ENCODE measurements around the gene GJD3.

Gene GJD3

DNA sequence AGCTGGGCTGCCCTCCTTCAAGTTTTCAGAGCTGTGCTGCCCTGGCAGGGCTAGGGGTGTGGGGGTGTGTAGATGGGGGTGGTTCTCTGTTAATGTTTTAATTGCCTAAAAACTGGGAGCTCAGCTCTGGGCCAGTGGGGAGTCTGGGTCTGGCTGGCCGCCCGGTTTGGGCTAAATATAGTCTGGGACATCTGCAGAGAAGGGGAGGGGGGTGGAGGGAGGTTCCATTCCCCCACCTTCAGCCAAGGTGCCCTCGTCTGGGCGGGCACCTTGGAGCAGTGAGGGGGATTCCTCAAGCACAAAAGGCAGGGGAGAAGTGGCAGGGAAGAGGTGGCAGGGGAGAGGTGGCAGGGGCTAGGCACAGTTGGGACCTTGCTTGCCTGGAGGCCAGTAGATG lies 42.6 kb downstream of the GJD3 start:
- H3K27me3 ChIP-seq (ENCODE audit: control insufficient read depth in 2 of 2, insufficient read depth in 2 of 2, low read length in 2 of 2) = no peaks in the 10 kb centered on the region
- no peaks in the 10 kb centered on the region for H3K9me3 ChIP-seq (ENCODE audit: control insufficient read depth in 2 of 2, low read length in 2 of 2)
- H3K36me3 ChIP-seq (ENCODE audit: control insufficient read depth in 2 of 2, insufficient read depth in 2 of 2, low read length in 2 of 2) = no peaks in the 10 kb centered on the region
- peak overlapping the region; percentile 51 to 76 for H3K4me3 ChIP-seq (ENCODE audit: low read length in 2 of 2)
- H3K27ac ChIP-seq (ENCODE audit: low read depth in 2 of 2, low read length in 2 of 2) = peak overlapping the region; percentile 71 to 84
- peaks cover 69 to 84% of the 10 kb centered on the region in 2 donors for H3K4me1 ChIP-seq (ENCODE audit: control insufficient read depth in 2 of 2, insufficient read depth in 2 of 2, low read length in 2 of 2)
- peak overlapping the region; percentile 25 to 76 for H3K9ac ChIP-seq (ENCODE audit: low read depth in 1 of 2, low read length in 2 of 2)

DNA sequence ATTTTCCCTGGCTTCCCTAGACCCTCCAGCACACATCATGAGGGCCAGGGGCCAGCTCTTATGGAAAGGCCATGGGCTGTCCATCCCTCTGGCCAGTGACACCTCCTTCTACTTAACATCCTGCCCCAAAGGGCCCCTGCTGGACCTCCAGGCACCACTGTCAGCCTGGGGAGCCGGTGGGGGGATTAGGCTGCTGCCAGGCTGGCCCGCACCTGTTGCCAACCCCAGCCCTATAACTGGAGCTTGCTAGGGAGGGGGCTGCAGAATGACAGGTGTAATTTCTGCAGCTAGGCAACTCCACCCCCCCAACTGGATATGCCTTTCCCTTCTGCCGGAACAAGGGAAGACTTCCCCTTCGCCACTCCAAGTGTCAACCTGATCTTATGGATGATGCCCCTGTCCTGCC lies 43.0 kb downstream of the GJD3 start:
- peak overlapping the region; percentile 25 to 47 for H3K9ac ChIP-seq (ENCODE audit: low read depth in 1 of 2, low read length in 2 of 2)
- no peaks in the 10 kb centered on the region for H3K9me3 ChIP-seq (ENCODE audit: control insufficient read depth in 2 of 2, low read length in 2 of 2)
- peaks cover 70 to 83% of the 10 kb centered on the region in 2 donors for H3K4me1 ChIP-seq (ENCODE audit: control insufficient read depth in 2 of 2, insufficient read depth in 2 of 2, low read length in 2 of 2)
- H3K27ac ChIP-seq (ENCODE audit: low read depth in 2 of 2, low read length in 2 of 2) = peak overlapping the region; percentile 71 to 84
- H3K27me3 ChIP-seq (ENCODE audit: control insufficient read depth in 2 of 2, insufficient read depth in 2 of 2, low read length in 2 of 2) = no peaks in the 10 kb centered on the region
- H3K36me3 ChIP-seq (ENCODE audit: control insufficient read depth in 2 of 2, insufficient read depth in 2 of 2, low read length in 2 of 2) = no peaks in the 10 kb centered on the region
- peak overlapping the region; percentile 51 to 76 for H3K4me3 ChIP-seq (ENCODE audit: low read length in 2 of 2)

DNA sequence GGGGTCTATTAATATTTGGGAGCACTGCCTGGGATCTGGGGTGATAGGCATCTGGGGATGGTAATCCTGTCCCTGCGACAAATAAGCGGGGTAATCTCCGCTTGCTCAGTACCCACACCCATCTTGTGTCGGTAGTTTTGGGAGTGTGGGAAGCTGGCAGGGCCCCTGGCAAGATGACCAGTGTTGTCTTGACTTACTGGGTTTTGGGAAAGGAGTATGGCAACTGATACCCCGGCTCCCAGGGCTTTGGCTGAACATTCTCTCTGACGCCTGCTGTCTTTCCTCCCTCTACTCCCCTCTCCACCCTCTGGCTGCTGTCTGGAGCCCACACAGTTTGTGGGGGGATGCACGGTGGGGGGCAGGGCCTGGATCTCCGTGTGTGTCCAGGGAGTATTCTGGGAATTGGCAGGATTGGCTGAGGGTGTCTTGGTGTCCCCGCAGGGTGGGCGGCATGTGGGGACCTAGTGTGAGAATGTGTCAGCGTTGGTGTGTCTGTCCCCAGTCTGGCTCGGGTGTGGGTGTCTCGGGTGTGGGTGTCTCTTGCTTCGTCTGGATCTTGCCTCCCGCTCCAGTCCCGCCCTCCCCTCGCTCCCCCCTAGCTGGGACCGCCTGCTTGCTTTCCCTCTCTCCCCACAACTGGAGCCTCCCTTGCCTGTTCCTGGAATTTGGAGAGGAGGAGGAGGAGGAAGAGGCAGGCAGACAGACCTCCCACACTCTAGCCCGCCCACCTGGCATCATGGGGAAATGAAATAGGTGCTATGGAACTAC lies 43.6 kb downstream of the GJD3 start:
- Histone ChIP-seq H3K4me3 (ENCODE audit: low read length in 2 of 2) (peak overlapping the region; percentile 44 to 76), H3K9ac (ENCODE audit: low read depth in 1 of 2, low read length in 2 of 2) (peak overlapping the region; percentile 38 to 52)

DNA sequence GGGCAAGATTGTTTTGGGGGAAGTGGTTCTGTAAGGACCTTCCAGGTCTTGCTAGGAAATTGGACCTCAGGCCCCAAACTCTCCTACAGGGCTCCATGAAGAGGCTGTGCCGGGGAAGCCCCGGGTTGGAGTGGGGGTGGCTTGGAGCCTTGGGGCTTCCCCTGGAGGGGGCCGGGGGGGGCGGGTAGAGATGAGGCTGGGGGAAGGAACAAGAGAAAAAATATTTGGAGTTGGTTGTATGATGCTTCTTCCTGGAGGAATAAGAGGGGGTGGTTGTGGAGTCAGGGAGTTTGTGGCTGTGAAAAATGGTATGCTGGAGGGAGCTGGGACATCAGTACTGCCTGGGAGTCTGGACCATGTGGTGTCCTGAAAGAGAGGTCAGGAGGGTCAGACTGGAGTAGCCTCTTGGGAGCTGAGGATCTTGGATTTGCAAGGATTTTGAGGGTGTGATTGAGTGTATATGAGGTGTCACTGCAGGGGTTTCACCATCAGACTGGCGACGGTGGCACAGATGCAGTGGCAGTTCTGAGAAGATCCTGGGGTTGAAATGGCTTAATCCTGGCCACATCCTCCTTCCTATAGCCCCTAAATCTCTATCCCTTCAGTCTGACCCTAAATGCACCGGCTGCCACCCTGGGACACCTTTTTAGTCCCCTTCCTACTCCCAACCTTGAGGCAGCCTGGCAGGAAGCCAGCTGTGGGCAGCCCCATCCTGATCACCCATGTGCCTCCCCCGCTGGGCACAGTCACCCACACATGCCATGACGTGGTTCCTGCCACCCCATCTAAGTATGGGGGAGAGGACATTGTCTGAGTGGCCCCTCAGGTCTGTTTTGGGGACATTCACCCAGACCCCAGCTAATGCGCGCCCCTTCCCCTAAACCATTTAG lies 44.6 kb downstream of the GJD3 start:
- Histone ChIP-seq H3K4me3 (ENCODE audit: low read length in 2 of 2) (peak overlapping the region; percentile 80 to 84), H3K27ac (ENCODE audit: low read depth in 2 of 2, low read length in 2 of 2) (peak overlapping the region; percentile 71 to 84), H3K9ac (ENCODE audit: low read depth in 1 of 2, low read length in 2 of 2) (peak overlapping the region; percentile 38 to 52), H3K27me3 (ENCODE audit: control insufficient read depth in 2 of 2, insufficient read depth in 2 of 2, low read length in 2 of 2) (no peaks in the 10 kb centered on the region), H3K9me3 (ENCODE audit: control insufficient read depth in 2 of 2, low read length in 2 of 2) (no peaks in the 10 kb centered on the region), H3K36me3 (ENCODE audit: control insufficient read depth in 2 of 2, insufficient read depth in 2 of 2, low read length in 2 of 2) (no peaks in the 10 kb centered on the region), H3K4me1 (ENCODE audit: control insufficient read depth in 2 of 2, insufficient read depth in 2 of 2, low read length in 2 of 2) (peaks cover 66 to 81% of the 10 kb centered on the region in 2 donors)

More for the DNA sequence above, 43.6 kb downstream of the GJD3 start:
- Histone ChIP-seq H3K27me3 (ENCODE audit: control insufficient read depth in 2 of 2, insufficient read depth in 2 of 2, low read length in 2 of 2) (no peaks in the 10 kb centered on the region), H3K4me1 (ENCODE audit: control insufficient read depth in 2 of 2, insufficient read depth in 2 of 2, low read length in 2 of 2) (peaks cover 69 to 83% of the 10 kb centered on the region in 2 donors), H3K36me3 (ENCODE audit: control insufficient read depth in 2 of 2, insufficient read depth in 2 of 2, low read length in 2 of 2) (no peaks in the 10 kb centered on the region), H3K27ac (ENCODE audit: low read depth in 2 of 2, low read length in 2 of 2) (peak overlapping the region; percentile 71 to 84), H3K9me3 (ENCODE audit: control insufficient read depth in 2 of 2, low read length in 2 of 2) (no peaks in the 10 kb centered on the region)

DNA sequence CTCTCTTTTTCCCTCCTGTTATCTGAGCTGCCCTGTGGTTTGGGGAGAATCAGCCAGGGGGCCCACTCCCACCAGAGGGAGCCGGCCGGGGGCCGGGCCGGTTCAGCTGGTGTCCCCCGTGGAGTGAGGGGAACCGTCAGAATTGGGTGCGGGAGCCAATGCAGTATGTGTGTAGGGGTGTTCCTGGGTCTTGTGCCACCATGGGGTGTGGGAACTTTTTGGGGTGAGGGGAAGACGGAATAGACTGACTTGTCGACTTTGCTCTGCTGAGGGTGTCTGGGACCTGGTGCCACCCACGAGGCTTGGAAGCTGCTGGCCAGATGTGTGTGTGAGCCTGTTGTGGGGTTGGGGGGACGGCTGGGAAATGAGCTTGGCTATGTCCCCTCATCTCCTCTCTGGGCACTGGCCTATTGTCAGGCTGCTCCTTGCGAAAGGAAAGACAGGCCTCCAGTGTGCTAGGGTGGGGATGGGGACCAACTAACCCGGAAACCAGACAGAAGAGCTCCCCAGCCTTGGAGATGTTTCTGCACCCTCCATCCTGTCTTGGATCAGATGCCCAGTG lies 45.6 kb downstream of the GJD3 start:
- H3K4me1 ChIP-seq (ENCODE audit: control insufficient read depth in 2 of 2, insufficient read depth in 2 of 2, low read length in 2 of 2) = peaks cover 61 to 75% of the 10 kb centered on the region in 2 donors
- H3K27me3 ChIP-seq (ENCODE audit: control insufficient read depth in 2 of 2, insufficient read depth in 2 of 2, low read length in 2 of 2) = no peaks in the 10 kb centered on the region
- H3K9ac ChIP-seq (ENCODE audit: low read depth in 1 of 2, low read length in 2 of 2) = peak overlapping the region; percentile 80 to 81
- H3K4me3 ChIP-seq (ENCODE audit: low read length in 2 of 2) = peak overlapping the region; percentile 80 to 84
- no peaks in the 10 kb centered on the region for H3K36me3 ChIP-seq (ENCODE audit: control insufficient read depth in 2 of 2, insufficient read depth in 2 of 2, low read length in 2 of 2)
- no peaks in the 10 kb centered on the region for H3K9me3 ChIP-seq (ENCODE audit: control insufficient read depth in 2 of 2, low read length in 2 of 2)
- peak overlapping the region; percentile 70 to 86 for H3K27ac ChIP-seq (ENCODE audit: low read depth in 2 of 2, low read length in 2 of 2)

DNA sequence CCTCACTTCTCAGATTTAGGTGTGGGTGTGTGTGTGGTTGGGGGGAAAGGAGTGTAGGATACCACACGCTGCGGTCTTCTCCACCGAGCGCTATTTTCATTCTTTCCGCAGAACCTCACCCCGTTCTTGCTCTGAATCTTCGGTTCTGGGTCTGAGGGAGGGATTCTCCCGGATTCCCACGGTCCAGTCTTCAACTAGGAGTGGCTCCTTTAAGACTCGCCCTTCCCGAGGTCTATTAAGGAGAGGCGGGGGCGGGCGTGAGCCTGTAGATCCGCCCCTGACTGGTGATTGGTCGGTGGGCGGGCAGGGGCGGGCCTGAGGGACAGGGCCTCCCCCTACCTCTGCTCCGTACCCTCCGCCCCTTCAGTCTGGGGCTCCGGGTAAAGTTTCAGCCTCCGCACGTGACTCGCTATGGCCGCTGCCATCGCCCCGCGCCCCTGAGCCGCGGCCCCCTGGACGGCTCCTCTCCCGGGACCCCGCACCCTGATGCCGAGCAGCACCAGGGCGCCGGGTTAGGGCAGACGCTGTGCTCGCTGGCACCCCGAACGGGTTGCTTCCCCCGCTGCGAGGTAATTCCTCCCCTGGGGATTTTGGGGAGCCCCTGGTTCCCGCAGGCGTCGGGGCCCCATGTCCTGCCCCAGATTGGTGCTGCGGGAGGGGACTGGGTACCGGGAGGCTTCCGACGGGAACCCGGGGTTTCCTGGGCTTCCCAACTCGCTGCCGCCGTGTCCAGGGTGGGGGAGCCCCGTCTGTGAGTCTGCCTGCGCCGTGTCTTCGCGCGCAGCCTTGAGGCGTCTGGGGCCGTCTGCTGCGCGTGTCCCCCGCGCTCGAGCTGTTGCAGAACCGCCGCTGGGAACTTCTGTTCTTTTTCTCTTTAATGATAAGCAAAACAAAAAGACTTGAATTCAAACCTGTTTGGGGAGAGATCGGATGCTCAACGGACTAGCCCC lies 46.4 kb downstream of the GJD3 start:
- Histone ChIP-seq H3K27ac (ENCODE audit: low read depth in 2 of 2, low read length in 2 of 2) (peak overlapping the region; percentile 70 to 86), H3K36me3 (ENCODE audit: control insufficient read depth in 2 of 2, insufficient read depth in 2 of 2, low read length in 2 of 2) (no peaks in the 10 kb centered on the region), H3K27me3 (ENCODE audit: control insufficient read depth in 2 of 2, insufficient read depth in 2 of 2, low read length in 2 of 2) (no peaks in the 10 kb centered on the region), H3K9ac (ENCODE audit: low read depth in 1 of 2, low read length in 2 of 2) (peak overlapping the region; percentile 80 to 81), H3K9me3 (ENCODE audit: control insufficient read depth in 2 of 2, low read length in 2 of 2) (no peaks in the 10 kb centered on the region), H3K4me3 (ENCODE audit: low read length in 2 of 2) (peak overlapping the region; percentile 80 to 84), H3K4me1 (ENCODE audit: control insufficient read depth in 2 of 2, insufficient read depth in 2 of 2, low read length in 2 of 2) (peaks cover 55 to 68% of the 10 kb centered on the region in 2 donors)

DNA sequence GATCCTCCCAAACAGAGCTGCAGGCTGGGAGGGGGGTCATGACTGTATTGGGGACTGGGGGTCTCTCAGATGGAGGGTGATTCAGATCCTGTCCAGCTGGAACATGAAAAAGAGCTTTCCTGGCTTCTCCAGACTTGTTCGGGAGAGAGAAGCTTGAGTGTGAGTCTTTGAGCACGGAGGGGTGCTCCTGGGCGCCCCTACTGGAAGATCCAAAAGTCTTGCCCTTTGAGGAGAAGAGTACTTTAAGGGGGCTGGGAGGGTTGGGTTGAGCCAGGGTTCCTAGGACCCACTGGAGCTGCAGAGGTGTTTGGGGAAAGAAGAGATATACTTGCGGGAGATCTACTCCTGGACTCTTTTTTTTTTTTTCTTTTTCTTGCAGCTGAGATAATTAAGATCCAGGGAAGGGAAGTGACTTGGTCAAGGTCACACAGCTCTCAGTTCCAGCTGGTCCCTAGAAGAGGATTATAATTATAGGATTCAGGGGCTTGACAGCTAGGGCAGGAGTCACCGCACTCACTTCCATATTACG lies 47.1 kb downstream of the GJD3 start:
- Histone ChIP-seq H3K4me1 (ENCODE audit: control insufficient read depth in 2 of 2, insufficient read depth in 2 of 2, low read length in 2 of 2) (peaks cover 50 to 69% of the 10 kb centered on the region in 2 donors), H3K27ac (ENCODE audit: low read depth in 2 of 2, low read length in 2 of 2) (peak overlapping the region; percentile 64 to 86), H3K36me3 (ENCODE audit: control insufficient read depth in 2 of 2, insufficient read depth in 2 of 2, low read length in 2 of 2) (no peaks in the 10 kb centered on the region), H3K4me3 (ENCODE audit: low read length in 2 of 2) (peak overlapping the region; percentile 74 to 84), H3K9ac (ENCODE audit: low read depth in 1 of 2, low read length in 2 of 2) (peak overlapping the region; percentile 65 to 80), H3K9me3 (ENCODE audit: control insufficient read depth in 2 of 2, low read length in 2 of 2) (no peaks in the 10 kb centered on the region), H3K27me3 (ENCODE audit: control insufficient read depth in 2 of 2, insufficient read depth in 2 of 2, low read length in 2 of 2) (no peaks in the 10 kb centered on the region)

DNA sequence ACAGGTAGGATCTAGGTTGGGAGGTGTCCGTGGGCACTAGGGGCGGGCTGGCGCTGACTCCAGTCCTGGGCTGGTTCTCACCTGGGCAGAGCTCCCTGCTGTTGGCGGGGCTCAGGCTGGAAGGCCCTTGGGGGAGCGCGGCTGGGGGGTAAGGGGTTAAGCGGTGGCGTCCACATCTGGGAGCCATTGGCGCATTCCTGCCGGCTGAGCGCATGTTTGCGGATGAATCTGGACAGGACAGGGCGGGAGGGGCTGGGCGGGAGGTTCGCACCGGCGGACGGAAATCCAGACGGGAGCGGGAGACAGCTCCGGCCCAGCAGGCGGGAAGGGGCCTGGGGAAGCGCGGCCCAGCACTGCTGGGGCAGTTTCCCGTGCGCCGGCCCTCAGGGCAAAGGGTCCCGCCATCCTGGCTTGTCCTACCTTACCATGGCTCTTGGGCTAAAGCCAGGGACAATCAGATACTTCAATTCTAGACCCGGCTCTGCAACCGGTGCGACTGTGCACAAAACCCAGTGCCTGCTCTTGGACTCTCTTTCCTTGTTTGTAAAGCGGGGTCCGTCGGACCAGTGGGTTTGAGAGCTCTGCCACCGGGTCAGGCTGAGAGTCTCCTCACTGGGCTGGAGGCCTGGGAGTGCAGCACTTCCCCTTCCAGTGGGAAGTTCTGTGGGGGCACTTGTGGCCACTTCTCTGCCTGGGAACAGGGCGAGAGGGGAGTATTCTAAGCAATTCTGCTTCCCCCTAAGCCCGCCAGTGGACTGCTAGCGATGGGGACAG lies 47.8 kb downstream of the GJD3 start:
- no peaks in the 10 kb centered on the region for H3K9me3 ChIP-seq (ENCODE audit: control insufficient read depth in 2 of 2, low read length in 2 of 2)
- peak overlapping the region; percentile 74 to 84 for H3K4me3 ChIP-seq (ENCODE audit: low read length in 2 of 2)
- peak overlapping the region; percentile 64 to 86 for H3K27ac ChIP-seq (ENCODE audit: low read depth in 2 of 2, low read length in 2 of 2)
- H3K9ac ChIP-seq (ENCODE audit: low read depth in 1 of 2, low read length in 2 of 2) = peak overlapping the region; percentile 63 to 80
- H3K36me3 ChIP-seq (ENCODE audit: control insufficient read depth in 2 of 2, insufficient read depth in 2 of 2, low read length in 2 of 2) = no peaks in the 10 kb centered on the region
- H3K27me3 ChIP-seq (ENCODE audit: control insufficient read depth in 2 of 2, insufficient read depth in 2 of 2, low read length in 2 of 2) = no peaks in the 10 kb centered on the region
- peaks cover 52 to 69% of the 10 kb centered on the region in 2 donors for H3K4me1 ChIP-seq (ENCODE audit: control insufficient read depth in 2 of 2, insufficient read depth in 2 of 2, low read length in 2 of 2)

All from mucosa of rectum (tissue), 2 donors.